ENCODE data around the gene GALNT18. TPM values are rescaled to one million over a fixed set of nuclear protein-coding genes. Genes with fewer than 3 reads are reported as not detected.

GALNT18 gene
- total RNA-seq, 1 donor, result 4.7 TPM

DNA sequence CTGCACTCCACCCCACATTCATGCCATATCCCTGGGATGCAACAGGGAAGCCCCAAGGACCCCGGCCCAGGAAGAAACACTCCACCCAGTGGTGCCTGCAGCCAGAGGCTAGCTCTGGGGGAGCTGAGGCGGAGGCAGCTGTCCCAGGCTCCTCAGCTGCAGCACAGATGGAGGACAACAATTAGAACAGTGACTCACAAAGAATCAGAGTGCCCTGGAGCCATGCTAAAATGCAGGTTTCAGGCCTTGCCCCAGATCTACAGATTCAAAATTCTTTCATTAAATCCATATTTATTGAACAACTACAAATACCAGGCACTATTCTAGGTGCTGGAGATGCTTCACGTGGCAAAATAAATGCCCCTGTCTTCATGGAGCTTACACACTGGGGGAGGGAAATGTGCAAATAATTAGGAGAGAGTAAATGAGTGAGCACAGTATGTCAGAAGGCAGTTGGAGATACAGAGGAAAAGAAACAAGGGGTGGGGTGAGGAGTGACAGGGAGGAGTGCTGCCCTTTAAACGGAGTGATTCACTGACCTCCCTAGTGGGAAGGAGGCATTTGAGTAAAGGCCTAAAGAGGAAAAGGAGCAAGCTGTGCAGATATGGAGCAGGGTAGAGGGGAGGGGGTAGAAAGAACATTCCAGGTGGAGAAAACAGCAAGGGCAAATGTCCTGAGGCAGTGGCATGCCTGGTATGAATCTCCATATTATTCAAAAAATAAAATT lies 195.4 kb downstream of the GALNT18 start:
- no peaks in the 10 kb centered on the region for H3K9me3 ChIP-seq (ENCODE audit: low read depth, low read length)
- no peaks in the 10 kb centered on the region for H3K27me3 ChIP-seq (ENCODE audit: insufficient read depth, low read length)
- H3K4me1 ChIP-seq (ENCODE audit: insufficient read depth, low read length), result peaks cover 24% of the 10 kb centered on the region
- H3K4me3 ChIP-seq (ENCODE audit: insufficient read depth, low read length), result no peak overlapping the region
- no peak overlapping the region for H3K27ac ChIP-seq (ENCODE audit: low read depth, low read length)
- no peak overlapping the region for H3K4me2 ChIP-seq (ENCODE audit: insufficient read depth, low read length)
- TF ChIP-seq CTCF (IDR thresholded peaks at IDR 0.05; ENCODE audit: extremely low read depth, low read depth, low read length), result no peak
- peak; percentile 87 for DNase-seq (ENCODE audit: insufficient read length, low spot score, missing footprints)
- no peaks in the 10 kb centered on the region for H4K20me1 ChIP-seq (ENCODE audit: insufficient read depth, low read length)
- no peak overlapping the region for H2AFZ ChIP-seq (ENCODE audit: low read length)
- H3K36me3 ChIP-seq (ENCODE audit: insufficient read depth, low read length), result no peaks in the 10 kb centered on the region
- H3K79me2 ChIP-seq (ENCODE audit: insufficient read depth, low read length), result no peaks in the 10 kb centered on the region

- Histone ChIP-seq H2AFZ (ENCODE audit: low read length) (no peak overlapping the region), H3K27ac (ENCODE audit: low read depth, low read length) (no peak overlapping the region)
- no peak for DNase-seq (ENCODE audit: insufficient read length, low spot score, missing footprints)
Measured at GRCh38 chr11:11425806-11426205, 196.0 kb downstream of the GALNT18 start.

GRCh38 chr11:11424688-11425087 lies 197.1 kb downstream of the GALNT18 start:
- Histone ChIP-seq H2AFZ (ENCODE audit: low read length) (no peak overlapping the region), H3K4me2 (ENCODE audit: insufficient read depth, low read length) (no peak overlapping the region), H4K20me1 (ENCODE audit: insufficient read depth, low read length) (no peaks in the 10 kb centered on the region), H3K27me3 (ENCODE audit: insufficient read depth, low read length) (no peaks in the 10 kb centered on the region), H3K27ac (ENCODE audit: low read depth, low read length) (no peak overlapping the region), H3K79me2 (ENCODE audit: insufficient read depth, low read length) (no peaks in the 10 kb centered on the region), H3K4me1 (ENCODE audit: insufficient read depth, low read length) (peaks cover 15% of the 10 kb centered on the region), H3K9me3 (ENCODE audit: low read depth, low read length) (no peaks in the 10 kb centered on the region), H3K36me3 (ENCODE audit: insufficient read depth, low read length) (no peaks in the 10 kb centered on the region), H3K4me3 (ENCODE audit: insufficient read depth, low read length) (no peak overlapping the region)
- TF ChIP-seq CTCF (IDR thresholded peaks at IDR 0.05; ENCODE audit: extremely low read depth, low read depth, low read length), result no peak
- no peak for DNase-seq (ENCODE audit: insufficient read length, low spot score, missing footprints)

More at GRCh38 chr11:11425806-11426205, 196.0 kb downstream of the GALNT18 start:
- H3K4me1 ChIP-seq (ENCODE audit: insufficient read depth, low read length), result peaks cover 23% of the 10 kb centered on the region
- TF ChIP-seq CTCF (IDR thresholded peaks at IDR 0.05; ENCODE audit: extremely low read depth, low read depth, low read length), result no peak
- H3K36me3 ChIP-seq (ENCODE audit: insufficient read depth, low read length), result no peaks in the 10 kb centered on the region
- no peaks in the 10 kb centered on the region for H3K9me3 ChIP-seq (ENCODE audit: low read depth, low read length)
- H3K4me3 ChIP-seq (ENCODE audit: insufficient read depth, low read length), result no peak overlapping the region
- no peaks in the 10 kb centered on the region for H4K20me1 ChIP-seq (ENCODE audit: insufficient read depth, low read length)
- H3K4me2 ChIP-seq (ENCODE audit: insufficient read depth, low read length), result no peak overlapping the region
- H3K27me3 ChIP-seq (ENCODE audit: insufficient read depth, low read length), result no peaks in the 10 kb centered on the region
- H3K79me2 ChIP-seq (ENCODE audit: insufficient read depth, low read length), result no peaks in the 10 kb centered on the region

GRCh38 chr11:11422411-11423128 lies 199.2 kb downstream of the GALNT18 start:
- TF ChIP-seq CTCF (IDR thresholded peaks at IDR 0.05; ENCODE audit: extremely low read depth, low read depth, low read length), result no peak
- H3K4me2 ChIP-seq (ENCODE audit: insufficient read depth, low read length), result no peak overlapping the region
- no peak for DNase-seq (ENCODE audit: insufficient read length, low spot score, missing footprints)

More at GRCh38 chr11:11422411-11423128, 199.2 kb downstream of the GALNT18 start:
- Histone ChIP-seq H3K27ac (ENCODE audit: low read depth, low read length) (no peak overlapping the region), H3K4me3 (ENCODE audit: insufficient read depth, low read length) (no peak overlapping the region), H3K79me2 (ENCODE audit: insufficient read depth, low read length) (no peaks in the 10 kb centered on the region), H3K36me3 (ENCODE audit: insufficient read depth, low read length) (no peaks in the 10 kb centered on the region), H4K20me1 (ENCODE audit: insufficient read depth, low read length) (no peaks in the 10 kb centered on the region), H3K4me1 (ENCODE audit: insufficient read depth, low read length) (peaks cover 16% of the 10 kb centered on the region), H3K27me3 (ENCODE audit: insufficient read depth, low read length) (no peaks in the 10 kb centered on the region), H2AFZ (ENCODE audit: low read length) (no peak overlapping the region), H3K9me3 (ENCODE audit: low read depth, low read length) (no peaks in the 10 kb centered on the region)

All from osteoblast (primary cell).